ENCODE measurements around the gene LZTR1.

GRCh38 chr22:20994128-20994901 lies 12.2 kb downstream of the LZTR1 start:
- TF ChIP-seq KLF5 (IDR thresholded peaks at IDR 0.05; ENCODE audit: partially characterized antibody) (no peak), NR2F1 (conservative IDR thresholded peaks at IDR 0.05) (no peak), YBX1 (IDR thresholded peaks at IDR 0.05) (no peak)
